Lower leg skin (tissue), 4 donors: ENCODE measurements around the gene STRBP. TPM values are rescaled to one million over a fixed set of nuclear protein-coding genes. Genes with fewer than 3 reads are reported as not detected.

Source experiments
- DNase-seq, 2 donors: peaks; one replicate each; pipeline ENCODE4 v3.0.0-alpha.2; 2019; ENCODE audit warnings: low spot score in 2 of 2
- H3K4me3 ChIP-seq: fragments of 200-600 bp; sonication (generic); 2 replicates; pipeline ENCODE4 v1.5.1; 2017; ENCODE audit warnings: mild to moderate bottlenecking, low read depth; ENCODE audit not compliant: poor library complexity, severe bottlenecking
- POLR2A ChIP-seq, 2 donors: fragments of 450-650 bp; IDR thresholded peaks; one replicate each; pipeline ENCODE4 v1.6.1; 2016 to 2017; ENCODE audit warnings: antibody characterized with exemption in 2 of 2, mild to moderate bottlenecking in 1 of 2, moderate library complexity in 1 of 2
- WGBS, 2 donors: methylation state at CpG; one replicate each; pipeline ENCODE4 v1.1.5; 2018; 5-methylcytosine and 5-hydroxymethylcytosine counted together
- intact Hi-C: fragments of 100-400 bp; cut with DNase I; formaldehyde crosslinking; loops from one replicate; pipeline ENCODE4 v1.15.0; 2023; ENCODE audit warnings: low total_unique reads
- total RNA-seq, 4 donors: library from RNA; depleted of rRNA; stranded (reverse); fragments of >200 nt; gene quantifications; one replicate each; pipeline ENCODE4 v1.1.0, GENCODE V29; 2016
- TF ChIP-seq, protein P1 (sequence below), 3 donors: fragments of 450-650 bp; IDR thresholded peaks; one replicate each; pipeline ENCODE4 v1.5.1; 2016; ENCODE audit warnings: antibody characterized with exemption in 3 of 3, mild to moderate bottlenecking in 3 of 3, moderate library complexity in 2 of 3

STRBP gene
- total RNA-seq, 4 donors from 2014 or later, result 6.5 to 11.8 (median 8.8) TPM

DNA sequence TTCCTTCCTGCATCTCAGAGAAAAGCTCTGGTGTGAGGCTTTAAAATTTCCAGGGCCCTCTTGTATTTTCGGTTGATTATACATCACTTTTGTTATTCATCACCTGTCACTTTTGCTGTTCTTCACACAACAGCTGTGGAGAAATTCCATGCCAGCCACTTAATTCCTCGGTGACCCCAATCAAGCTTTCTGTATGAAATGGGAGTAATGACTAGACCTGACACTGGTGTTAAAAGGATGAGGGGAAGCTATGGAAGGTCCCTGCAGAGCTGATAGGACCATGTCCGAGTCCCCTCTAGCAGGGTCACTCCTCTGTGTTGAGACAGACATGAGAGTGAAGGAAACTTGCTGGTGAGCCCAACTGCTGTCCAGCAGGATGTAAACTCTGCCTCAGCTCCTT lies 175.2 kb downstream of the STRBP start:
- 84 to 87% methylated on average over 3 of the region's 3 CpGs for WGBS, 2 donors
- TF ChIP-seq, protein P1, sequence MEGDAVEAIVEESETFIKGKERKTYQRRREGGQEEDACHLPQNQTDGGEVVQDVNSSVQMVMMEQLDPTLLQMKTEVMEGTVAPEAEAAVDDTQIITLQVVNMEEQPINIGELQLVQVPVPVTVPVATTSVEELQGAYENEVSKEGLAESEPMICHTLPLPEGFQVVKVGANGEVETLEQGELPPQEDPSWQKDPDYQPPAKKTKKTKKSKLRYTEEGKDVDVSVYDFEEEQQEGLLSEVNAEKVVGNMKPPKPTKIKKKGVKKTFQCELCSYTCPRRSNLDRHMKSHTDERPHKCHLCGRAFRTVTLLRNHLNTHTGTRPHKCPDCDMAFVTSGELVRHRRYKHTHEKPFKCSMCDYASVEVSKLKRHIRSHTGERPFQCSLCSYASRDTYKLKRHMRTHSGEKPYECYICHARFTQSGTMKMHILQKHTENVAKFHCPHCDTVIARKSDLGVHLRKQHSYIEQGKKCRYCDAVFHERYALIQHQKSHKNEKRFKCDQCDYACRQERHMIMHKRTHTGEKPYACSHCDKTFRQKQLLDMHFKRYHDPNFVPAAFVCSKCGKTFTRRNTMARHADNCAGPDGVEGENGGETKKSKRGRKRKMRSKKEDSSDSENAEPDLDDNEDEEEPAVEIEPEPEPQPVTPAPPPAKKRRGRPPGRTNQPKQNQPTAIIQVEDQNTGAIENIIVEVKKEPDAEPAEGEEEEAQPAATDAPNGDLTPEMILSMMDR (IDR thresholded peaks at IDR 0.05), result no peak
- intact Hi-C loops, result no loop called here
- no peak for DNase-seq
- H3K4me3 ChIP-seq, result no peak overlapping the region

DNA sequence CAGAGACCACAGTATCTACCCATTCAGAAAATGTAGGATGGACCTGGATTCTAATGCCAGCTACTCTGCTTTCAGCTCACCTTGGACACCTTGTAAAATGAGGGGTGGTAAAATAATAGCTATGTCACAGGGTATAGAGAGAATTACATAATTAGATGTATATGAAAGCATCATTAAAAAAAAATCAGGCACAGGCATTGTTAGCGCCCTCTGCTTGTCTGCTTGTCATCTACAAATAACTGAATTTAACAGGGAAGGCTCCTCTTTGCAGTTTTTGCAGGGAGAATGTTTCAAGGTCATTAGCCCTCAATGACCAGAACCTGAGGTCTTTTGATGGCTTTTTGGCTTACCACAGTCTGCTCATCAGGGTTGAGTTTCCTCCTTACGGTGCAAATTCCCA lies 176.9 kb downstream of the STRBP start:
- intact Hi-C loops, result no loop called here
- 94 to 97% methylated on average over 2 of the region's 2 CpGs for WGBS, 2 donors
- H3K4me3 ChIP-seq, result no peak overlapping the region
- no peak for DNase-seq
- no peak for TF ChIP-seq POLR2A (IDR thresholded peaks at IDR 0.05)
- TF ChIP-seq, protein P1 (IDR thresholded peaks at IDR 0.05), result no peak

DNA sequence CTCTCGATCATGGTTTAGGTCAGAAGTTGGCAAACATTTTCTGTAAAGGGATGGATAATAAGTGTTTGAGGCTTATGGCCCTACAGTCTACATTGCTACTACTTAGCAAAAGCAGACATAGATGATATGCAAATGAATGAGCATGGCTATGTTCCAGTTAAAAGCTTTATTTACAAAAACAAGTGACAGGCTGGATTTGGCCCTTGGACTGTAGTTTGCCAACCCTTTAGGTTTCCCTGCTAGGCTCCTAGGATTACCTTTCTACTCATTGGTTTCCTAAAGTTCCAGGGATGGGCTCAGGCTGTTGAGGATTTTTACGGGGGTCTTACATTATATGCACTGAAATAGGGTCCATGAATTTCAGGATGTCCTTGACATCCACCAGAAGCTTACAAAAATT lies 177.4 kb downstream of the STRBP start:
- intact Hi-C loops, result no loop called here
- 88 to 94% methylated on average over 2 of the region's 2 CpGs for WGBS, 2 donors
- no peak for DNase-seq
- TF ChIP-seq POLR2A (IDR thresholded peaks at IDR 0.05), result no peak
- TF ChIP-seq, protein P1 (IDR thresholded peaks at IDR 0.05), result no peak
- H3K4me3 ChIP-seq, result no peak overlapping the region

DNA sequence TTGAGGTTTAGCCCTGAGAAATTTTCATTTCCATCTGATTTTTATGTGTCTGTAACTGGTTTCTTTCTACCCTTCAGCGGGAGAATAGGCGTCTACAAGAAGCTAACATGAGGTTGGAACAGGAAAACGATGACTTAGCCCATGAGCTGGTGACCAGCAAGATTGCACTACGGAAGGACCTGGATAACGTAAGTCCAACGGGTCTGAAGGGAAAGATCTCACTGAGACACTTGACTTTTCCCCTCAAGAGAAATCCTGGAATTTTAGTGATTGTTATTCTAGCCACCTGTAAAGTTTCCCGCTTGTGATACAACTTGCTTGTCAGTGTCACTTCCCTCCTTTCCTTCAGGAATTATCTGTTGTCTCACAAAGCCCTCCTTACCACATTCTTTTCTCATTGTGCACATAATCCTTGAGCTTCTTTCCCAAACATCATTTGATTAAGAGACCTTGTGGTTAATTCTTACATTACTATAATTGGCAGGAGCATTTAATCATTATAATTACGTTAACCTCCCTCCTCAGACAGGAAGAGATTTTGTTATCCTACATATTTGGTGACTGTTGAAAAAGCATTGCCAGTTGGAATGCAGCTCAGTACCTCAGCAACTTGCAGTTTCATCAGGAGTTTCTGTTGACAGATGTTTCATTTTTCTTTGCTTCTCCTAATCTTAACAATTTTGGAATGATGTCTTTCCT lies 178.0 kb downstream of the STRBP start:
- 92 to 94% methylated on average over 8 of the region's 8 CpGs for WGBS, 2 donors
- DNase-seq, result no peak
- intact Hi-C loops, result no loop called here
- H3K4me3 ChIP-seq, result no peak overlapping the region
- TF ChIP-seq POLR2A (IDR thresholded peaks at IDR 0.05), result no peak
- TF ChIP-seq, protein P1 (IDR thresholded peaks at IDR 0.05), result no peak

DNA sequence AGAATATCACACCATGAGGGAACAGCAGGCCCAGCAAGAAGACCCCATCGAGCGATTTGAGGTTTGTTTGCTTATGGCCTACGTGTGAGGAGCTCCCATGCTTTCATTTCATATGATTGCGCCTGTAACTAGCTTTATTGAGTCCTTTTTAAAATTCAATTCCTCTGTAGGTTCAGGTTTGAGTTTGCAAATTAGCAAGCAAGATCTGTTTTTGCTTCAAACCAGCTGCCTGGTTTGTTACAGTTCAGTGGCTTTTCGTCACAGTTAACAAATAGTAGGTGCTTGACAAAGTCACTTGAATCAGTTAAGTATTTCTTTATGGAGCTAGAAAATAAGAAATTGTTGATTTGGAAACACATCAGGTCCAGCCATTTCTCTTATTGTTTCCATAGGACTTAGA lies 178.6 kb downstream of the STRBP start:
- TF ChIP-seq, protein P1 (IDR thresholded peaks at IDR 0.05), result no peak
- TF ChIP-seq POLR2A (IDR thresholded peaks at IDR 0.05), result no peak
- DNase-seq, result no peak
- no peak overlapping the region for H3K4me3 ChIP-seq
- intact Hi-C loops, result no loop called here
- WGBS, 2 donors, result 96 to 99% methylated on average over 5 of the region's 5 CpGs

DNA sequence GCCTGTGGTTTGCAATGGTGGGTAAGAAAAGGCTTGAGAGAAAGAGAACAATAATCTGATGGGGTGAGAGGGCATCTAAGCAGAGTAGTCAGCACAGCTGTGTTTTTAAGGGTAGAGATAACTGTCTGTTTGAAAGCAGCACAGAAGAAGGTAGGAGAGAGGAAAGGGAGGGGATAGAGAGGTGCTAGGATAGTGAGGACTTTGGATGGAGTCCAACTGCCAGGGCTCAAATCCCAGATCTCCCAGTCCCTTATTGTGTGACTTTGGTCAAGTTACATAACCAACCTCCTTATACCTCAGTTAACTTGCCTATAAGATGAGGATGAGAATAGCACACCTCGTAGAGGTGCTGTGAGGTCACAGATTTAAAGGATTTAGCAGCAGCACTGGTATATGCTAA lies 179.3 kb downstream of the STRBP start:
- no peak for DNase-seq
- intact Hi-C loops, result no loop called here
- no peak overlapping the region for H3K4me3 ChIP-seq
- no peak for TF ChIP-seq POLR2A (IDR thresholded peaks at IDR 0.05)
- TF ChIP-seq, protein P1 (IDR thresholded peaks at IDR 0.05), result no peak
- WGBS, 2 donors, result 91 to 94% methylated on average over 1 of the region's 1 CpG
